Stomach (tissue), 4 donors: ENCODE measurements around the gene PTGIR.

Experiments used
- POLR2A ChIP-seq, 4 donors: fragments of 450-650 bp; IDR thresholded peaks; one replicate each; pipeline ENCODE4 v1.6.1; 2016; ENCODE audit warnings: antibody characterized with exemption in 4 of 4, control low read depth in 2 of 4, mild to moderate bottlenecking in 1 of 4, moderate library complexity in 1 of 4
- TF ChIP-seq, protein P1 (sequence below), 7 experiments: fragments of 450-650 bp in 4 of 7; fragments of 200-600 bp in 3 of 7; sonication (generic) in 3 of 7; IDR thresholded peaks; one replicate each; pipeline ENCODE4 v1.5.1; 2016 to 2019; ENCODE audit warnings: antibody characterized with exemption in 7 of 7, control low read depth in 2 of 7, mild to moderate bottlenecking in 1 of 7

DNA sequence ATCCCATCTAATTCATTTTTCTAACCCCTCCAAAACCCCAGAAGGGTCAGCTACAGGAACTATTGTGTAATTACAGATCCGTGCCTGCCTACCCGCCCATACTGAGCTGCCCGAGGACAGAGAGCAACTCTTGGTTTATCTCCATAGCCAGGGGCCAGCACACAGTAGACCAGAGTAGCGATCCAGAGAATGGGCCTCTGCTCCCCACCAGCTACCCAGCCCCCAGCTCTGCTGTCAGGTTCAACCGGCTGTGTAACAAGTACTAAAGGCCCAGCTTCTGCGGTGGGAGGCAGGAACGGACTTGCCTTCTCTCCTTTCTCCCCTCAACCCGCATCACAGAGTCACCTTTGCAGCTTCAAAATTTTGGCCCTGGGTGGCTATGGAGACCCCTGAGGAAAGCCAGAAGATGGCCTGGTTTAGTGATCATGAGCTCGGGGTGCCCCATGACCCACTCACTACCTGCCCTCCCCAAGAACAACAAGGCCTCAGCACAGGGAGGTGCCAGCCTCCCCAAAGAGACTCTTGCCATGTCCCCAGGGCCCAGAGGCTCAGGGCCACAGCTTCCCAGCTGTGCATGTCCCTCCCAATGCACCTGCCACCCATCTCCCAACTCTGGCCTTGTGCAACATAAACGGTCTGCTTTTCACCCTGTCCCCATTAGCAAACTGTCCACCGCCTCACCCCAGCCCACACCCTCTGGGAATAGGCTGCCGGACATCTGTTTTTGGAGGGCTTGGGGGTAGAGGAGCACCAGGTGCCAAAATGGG, 18.0 kb downstream of the PTGIR start:
- TF ChIP-seq, protein P1, sequence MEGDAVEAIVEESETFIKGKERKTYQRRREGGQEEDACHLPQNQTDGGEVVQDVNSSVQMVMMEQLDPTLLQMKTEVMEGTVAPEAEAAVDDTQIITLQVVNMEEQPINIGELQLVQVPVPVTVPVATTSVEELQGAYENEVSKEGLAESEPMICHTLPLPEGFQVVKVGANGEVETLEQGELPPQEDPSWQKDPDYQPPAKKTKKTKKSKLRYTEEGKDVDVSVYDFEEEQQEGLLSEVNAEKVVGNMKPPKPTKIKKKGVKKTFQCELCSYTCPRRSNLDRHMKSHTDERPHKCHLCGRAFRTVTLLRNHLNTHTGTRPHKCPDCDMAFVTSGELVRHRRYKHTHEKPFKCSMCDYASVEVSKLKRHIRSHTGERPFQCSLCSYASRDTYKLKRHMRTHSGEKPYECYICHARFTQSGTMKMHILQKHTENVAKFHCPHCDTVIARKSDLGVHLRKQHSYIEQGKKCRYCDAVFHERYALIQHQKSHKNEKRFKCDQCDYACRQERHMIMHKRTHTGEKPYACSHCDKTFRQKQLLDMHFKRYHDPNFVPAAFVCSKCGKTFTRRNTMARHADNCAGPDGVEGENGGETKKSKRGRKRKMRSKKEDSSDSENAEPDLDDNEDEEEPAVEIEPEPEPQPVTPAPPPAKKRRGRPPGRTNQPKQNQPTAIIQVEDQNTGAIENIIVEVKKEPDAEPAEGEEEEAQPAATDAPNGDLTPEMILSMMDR (IDR thresholded peaks at IDR 0.05), result no peak
- TF ChIP-seq POLR2A (IDR thresholded peaks at IDR 0.05), result no peak
